NCI-H2227 treated with DMSO at 0.1 percent for 48 hours (cell line): ENCODE data around the gene ACTN1.

Experiments
- DNase-seq: peaks from one replicate; lab custom pipeline; 2025; lab: John Stamatoyannopoulos, UW

The ACTN1 gene

DNA sequence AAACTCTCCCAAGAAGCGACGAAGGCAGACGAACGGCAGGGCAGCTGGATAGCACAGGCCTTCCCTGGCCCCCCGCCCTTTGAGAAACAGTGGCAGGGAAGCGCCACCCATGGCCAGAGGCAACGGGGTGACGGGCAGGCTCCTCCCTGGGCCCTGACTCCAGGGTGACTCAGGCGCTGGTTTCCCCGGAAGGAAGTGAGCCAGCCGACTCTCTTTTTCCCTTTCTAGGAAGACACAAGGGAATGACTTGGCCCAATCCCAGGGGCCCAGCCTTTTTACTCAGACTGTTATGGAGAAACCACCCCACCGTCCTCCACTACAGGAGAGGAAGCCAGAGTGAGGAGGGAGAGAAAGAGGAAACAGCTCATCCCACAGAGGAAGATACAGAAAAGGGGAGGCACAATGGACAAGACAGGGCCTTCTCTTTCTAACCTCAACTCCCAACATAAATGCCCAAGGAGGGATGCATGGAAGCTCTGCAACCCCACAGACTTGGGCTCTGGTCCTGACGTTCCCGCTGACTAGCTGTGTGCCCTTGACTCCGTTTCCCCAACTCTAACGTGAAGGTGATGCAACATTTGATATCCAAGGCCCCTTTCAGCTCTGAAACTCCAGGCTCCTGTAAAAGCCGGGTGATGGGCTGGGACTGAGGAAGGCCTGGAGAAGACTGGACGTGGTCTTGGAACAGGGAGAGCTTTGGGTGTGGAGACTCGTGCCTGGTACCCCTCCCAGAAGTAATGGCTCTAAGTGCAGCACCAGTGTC, 27.9 kb downstream of the ACTN1 start:
- DNase-seq: no peak

DNA sequence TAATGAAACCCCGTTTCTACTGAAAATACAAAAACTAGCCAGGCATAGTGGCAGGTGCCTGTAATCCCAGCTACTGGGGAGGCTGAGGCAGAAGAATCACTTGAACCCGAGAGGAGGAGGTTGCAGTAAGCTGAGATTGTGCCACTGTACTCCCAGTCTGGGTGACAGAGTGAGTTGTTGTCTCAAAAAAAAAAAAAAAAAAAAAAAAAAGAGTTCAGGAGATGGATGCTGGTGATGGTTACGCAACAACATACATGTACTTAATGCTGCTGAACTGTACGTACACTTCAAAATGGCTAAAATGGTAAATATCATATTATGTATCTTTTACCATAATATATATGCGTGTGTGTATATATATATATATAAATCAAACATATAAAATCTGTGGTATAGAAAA, 29.0 kb downstream of the ACTN1 start:
- DNase-seq: no peak

DNA sequence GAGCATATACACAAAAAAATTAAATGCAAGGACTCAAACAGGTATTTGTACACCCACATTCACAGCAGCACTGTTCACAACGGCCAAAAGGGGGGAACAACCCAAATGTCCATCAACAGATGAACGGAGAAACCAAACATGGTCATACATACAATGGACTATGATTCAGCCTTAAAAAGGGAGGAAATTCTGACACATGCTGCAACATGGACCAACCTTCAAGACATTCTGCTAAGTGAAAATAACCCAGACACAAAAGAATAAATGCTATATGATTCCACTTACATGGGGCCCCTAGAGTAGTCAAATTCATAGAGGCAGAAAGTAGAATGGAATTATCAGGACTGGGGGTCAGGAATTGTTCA, 29.5 kb downstream of the ACTN1 start:
- no peak for DNase-seq

DNA sequence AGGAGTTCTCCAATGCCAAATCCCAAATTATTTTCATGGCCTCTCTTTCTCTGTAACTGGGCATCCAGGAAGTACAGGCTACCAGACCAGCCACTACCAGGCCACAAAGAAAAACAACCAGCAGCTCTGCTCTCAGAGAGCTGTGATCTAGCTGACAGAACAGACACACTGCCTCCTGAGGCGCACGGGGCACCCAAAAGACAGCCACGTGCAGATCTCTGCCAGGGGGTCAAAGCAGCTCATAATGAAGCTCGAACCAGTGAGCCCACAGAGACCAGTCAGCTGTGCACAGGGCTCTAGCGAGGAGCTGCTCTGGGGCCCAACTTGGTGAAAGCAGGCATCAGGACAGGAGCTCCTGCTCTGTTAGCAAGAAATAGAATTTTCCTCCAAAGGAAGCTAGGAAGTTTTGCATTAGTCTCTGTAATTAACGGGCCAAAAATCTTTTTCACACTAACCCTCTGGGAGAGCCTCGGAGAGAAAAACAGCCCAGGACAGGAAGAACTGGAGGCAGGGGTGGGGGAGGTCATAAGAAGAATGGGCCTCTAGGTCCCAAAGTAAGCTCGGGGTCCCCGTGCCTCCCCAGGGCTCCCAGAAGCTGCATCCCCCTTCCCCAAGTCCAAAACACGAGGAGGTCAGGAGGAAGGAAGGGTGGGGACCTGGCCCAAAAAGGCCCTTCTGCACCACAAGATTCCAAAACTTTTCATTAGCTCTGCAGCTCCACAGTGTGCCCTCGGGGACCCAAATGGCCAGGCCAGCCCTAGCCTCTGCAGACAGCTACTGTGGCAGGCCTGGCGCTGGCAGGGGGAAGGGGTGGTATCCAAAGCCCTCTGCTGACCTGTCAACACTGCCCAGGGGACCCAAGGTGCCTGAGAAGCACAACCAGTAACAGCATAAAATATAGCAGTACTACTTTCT, 30.2 kb downstream of the ACTN1 start:
- DNase-seq: no peak

DNA sequence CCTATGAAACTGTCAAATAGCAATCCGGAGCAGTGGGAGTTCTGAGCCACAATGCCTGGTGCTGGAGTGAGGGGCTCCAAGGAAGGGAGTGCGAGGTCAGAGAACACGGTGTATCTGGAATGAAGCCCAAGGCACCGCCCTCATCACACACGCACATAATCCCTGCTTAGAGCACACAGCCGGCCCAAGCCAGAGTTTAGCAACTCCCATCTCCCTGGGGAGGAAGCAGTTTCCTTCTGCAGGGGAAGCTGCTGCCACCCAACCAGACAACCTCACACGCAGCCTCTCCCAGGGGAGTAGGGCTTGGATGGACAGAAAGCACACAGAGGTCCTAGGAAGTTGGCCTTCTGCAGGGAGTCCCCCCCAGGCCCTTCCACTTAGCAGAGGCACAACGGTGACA, 31.3 kb downstream of the ACTN1 start:
- peak; percentile 12 for DNase-seq

DNA sequence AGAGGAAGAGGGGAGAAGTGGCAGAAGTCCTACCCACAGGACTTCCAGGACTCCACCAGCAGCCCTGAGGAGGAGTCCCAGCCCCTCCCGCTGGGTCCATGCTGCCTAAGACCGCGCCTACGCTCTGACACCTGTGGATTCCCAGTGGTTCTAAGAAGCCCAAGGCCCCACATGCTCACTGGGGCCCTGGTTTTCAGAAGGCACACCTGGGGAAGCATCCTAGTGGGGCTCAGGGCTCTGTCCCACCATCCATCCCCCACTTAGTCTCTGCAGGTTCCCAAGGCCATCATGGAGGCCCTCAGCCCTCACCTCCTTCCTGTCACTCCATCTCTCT, 32.6 kb downstream of the ACTN1 start:
- DNase-seq: no peak

DNA sequence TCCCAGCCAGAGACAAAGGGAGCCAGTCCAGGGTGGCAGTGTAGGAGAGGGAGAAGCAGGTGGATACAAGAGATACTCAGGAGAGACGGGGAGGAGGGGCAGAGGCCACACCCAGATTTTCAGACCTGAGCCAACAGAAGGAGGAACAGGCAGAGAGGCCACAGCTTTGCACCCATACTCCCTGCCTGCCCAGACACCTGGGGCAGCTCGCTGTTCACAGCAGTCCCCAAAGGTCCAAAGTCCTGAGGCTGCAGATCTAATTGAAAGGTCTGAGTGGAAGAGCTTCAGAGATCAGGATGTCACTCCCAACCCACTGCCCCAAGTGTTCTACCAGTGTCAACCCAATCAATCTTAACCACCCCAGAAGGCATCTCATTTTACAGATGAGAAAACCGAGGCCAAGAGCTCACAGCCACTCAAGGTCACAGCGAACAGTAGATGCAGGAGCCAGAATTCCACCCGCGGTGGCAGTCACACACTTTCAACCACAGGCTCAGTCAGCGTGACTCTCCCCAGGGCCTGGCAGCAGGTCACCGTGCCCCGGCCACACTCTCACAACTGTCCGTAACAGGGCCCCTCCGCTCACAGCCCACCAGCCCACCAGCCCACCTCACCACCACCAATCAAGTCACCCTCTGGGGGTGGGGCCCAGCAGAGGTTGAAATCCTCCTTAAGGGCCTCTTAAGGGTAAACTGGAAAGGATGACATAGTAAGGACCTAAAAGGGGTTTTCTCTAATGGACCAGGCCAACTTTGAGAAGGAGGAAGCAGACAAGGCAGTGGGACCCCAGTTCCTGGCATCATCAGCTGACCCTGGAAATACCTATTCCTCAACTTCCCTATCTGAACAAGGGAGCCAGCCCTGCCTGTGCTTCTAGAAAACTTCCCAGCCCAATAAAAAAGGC, 33.3 kb downstream of the ACTN1 start:
- DNase-seq: no peak

DNA sequence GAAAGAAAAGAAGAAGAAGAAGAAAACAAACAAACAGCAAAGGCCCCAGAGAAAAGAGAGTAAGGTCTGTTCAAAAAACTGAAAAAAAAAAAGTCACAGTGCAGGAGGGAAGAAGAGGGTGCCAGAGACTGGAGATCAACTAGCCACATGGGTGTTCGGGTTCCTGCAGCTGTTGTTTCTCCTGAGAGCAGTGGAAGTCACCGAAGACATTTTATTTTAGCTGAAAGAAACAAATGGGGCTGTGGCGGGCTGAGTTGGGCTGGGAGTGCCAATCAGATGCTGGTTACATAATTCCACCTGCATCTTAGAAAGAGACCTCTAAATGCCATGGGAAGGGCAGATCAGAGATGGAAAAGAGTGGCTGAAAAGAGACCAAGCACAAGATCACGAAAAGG, 33.9 kb downstream of the ACTN1 start:
- no peak for DNase-seq

DNA sequence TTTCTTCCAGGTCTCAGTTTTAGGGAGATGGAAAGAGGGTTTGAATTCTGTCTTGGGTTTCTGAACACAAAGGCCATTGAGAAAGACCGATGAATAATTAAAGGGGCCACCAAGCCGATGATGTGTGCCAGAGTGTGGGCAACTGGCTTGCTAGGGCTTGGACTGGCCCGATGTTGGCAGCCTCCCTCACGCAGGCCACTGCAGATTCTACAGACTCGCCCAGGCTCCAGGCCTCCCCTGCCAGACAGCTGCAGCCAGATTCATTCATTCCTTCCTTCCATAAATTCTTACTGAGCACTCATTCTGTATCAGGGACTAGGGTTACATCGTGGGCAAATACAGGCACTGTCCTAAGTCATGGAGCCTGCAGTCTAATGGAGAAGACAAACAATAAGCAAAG, 34.9 kb downstream of the ACTN1 start:
- DNase-seq: no peak

DNA sequence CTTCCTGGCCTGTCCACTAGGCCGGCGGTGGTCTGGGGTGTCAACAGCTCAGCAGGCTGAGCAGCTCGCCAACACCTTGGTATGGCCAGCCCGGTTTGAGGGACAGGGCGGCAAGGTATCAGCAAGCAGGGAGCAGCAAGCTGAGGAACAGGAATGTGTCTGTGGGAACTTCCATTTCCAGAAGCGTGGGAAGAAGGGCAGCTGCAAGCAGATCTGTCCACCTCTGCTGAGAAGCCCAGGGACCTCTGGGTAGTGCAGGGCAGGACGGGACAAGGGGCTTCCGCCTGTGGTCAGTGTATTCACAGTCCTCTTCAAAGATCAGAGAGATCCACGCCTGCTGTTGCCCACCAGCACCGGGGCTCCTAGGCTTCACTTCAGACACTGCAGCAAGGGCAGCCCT, 36.0 kb downstream of the ACTN1 start:
- DNase-seq: no peak

DNA sequence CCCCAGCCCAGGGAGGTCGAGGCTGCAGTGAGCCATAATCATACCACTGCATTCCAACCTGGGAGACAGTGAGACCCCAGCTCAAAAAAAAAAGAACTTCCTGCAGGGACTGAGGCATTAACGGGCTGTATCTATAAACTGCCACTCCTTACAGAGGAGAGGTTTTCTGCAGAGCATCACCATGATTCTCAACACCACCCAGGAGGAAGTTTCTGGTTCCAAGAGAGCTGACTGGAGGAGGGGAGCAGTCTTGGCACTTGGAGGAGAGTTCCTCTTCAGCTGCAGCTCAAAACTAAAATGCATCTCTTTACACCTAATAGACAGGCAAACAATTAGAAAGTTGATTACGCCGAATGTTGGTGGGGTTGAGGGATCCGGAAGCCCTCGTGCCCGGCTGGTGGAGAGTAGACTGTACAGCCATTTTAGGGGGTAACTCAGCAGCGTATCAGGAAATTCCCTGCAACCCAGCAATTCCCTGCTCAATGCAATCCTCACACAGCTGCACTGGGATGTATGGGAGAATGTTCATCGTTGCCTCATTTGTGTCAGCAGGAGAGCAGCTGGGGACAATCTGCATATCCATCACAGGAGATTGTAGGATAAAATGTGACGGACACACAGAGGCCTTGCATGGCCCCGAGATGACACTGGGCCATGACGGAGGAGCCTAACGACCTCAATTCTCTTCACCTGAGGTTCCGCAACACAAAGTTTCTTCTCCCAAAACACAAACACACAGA, 36.6 kb downstream of the ACTN1 start:
- no peak for DNase-seq

DNA sequence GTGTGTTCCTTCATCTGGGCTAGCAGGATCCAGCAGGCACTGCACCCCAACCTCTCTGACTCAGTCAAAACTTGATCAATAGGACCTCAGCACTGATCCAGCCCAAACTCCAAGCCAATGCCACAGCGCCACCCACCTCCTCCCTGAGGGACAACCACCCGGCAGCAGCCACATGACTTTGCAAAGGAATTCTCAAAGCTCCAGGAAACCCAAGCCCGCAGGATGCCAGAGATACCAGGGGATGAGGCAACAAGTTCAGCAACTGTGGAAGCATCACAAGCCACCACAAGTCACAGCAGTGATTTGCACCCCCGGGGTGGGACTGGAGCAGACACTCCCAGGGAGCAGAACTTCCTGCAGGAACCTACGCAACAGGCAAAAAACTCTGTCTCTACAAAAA, 37.3 kb downstream of the ACTN1 start:
- no peak for DNase-seq

DNA sequence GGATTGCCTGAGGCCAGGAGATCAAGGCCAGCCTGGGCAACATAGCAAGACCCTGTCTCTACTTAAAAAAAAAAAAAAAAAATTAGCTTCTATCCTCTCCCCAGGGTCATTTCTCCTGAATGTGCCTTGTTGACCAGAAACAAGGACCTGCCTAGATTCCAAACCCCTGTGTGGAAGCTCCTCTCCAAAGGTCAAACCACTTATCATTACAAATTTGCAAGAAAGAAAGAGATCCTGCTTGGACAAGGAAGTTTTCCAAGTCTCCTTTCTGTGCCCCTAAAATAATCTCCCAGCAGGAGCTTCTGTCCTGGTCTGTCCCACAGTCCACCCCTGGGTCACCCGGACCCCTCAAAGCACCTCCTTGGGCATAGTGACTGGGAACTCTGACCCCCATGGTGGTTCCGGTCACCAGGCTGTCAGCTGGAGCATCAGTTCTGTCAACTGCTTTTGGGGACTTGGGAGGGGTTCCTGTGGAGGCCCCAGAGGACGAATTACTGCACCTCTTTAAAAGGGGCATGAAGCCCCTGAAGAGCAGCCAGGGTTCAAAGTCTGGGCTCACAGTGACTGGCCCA, 38.4 kb downstream of the ACTN1 start:
- DNase-seq: no peak

DNA sequence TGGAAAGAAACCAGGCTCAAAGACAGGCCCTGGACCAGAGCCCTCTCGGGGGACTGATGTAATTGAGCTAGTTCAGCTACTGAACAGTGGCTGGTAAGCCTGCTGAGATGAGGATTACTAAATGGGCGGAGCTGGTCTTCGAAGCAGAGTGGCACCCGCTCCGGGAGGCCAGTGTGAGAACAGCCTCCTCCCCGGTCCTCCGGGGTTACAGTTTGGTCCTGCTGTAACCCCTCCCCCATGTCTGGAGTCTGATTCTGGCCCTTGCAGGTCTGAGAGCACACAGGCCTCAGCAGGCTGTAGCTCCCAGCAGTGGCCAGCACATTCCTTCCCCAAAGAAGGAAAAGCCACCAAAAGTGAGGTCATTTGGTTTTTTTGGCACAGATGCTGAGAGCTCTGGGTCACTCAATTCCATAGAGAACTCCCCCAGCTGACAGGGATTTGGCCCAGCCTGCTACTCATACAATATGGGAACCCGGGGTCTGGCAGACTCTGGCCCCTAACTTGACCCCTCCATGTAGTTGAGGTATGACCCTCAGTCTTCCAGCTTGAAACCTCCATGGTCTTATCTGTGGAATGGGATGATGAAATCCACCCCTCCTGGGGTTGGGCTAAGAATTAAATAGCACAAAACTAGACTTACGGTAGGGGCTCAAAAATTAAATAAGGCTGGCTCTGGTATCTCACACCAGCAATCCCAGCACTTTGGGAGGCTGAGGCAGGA, 39.0 kb downstream of the ACTN1 start:
- peak; percentile 56 for DNase-seq

DNA sequence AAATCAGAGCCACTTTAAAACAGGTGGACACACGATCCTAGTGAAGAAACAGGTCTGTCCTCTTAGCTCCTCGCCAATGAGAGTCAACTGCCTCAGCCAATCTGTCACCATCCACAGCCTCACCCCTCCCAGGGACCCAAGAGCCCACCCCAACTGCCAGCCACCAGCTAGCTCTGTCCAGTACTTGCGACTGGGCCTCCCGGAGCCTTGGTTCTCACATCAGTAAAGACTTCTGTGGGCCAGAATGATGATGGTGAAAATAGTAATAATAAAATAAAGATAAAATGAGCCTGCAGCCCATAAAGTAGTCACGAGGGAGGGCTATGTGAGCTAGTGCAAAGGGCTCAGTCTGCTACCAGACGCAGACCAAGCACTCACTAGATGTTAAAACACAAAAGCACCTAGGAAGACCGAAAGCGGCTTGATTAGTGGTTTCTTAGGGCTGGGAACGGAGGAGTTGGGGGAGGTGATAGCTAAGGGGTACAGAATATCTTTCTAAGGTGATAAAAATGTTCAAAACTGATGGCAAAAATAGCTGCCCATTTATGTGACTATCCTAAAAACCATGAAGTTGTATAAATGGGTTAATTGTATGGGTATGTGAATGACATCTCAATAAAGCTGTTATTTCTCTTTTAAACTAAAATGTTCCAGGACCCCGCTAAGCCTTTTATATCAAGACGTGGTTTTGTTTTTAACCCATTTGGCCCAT, 39.8 kb downstream of the ACTN1 start:
- DNase-seq: no peak

DNA sequence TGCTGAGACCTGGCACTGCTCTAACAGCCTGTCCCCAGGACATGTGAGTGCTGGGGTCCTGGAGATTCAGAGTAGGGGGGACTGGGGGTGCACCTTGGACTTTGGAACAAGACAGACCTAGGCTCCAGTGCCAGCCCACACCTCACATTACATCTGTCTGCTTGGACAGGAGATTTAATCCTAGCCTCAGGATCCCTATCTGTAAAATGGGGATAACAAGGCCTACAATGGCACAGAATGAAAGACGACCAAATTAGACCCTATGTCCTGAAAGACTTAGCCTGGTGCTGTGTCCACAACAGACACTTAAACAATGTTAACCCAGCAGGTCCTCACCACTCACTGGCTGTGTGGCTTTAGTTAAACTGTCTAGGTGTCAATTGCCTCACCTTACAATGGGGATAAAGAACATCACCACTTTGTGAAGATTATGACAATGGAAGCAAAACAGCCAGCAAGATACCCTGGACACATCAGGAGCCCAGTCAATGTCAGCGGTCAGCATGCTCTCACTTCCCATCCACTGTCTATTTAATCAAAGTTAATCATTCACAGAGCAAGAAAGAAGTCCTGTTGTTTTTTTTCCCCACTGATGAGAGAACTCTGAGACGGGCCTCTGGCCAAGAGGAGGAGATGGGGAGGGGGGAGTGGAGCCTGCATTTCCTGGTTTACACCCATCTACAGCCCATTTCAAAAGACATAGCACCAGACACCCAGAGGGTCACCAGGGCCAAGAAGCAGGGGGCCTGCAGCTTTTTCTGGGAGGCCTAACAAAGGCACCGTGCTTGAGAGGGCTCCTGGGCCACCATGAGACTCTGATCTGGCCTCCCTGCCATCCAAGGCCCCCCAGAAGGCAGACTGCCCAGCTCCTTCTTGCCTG, 40.6 kb downstream of the ACTN1 start:
- DNase-seq: no peak

DNA sequence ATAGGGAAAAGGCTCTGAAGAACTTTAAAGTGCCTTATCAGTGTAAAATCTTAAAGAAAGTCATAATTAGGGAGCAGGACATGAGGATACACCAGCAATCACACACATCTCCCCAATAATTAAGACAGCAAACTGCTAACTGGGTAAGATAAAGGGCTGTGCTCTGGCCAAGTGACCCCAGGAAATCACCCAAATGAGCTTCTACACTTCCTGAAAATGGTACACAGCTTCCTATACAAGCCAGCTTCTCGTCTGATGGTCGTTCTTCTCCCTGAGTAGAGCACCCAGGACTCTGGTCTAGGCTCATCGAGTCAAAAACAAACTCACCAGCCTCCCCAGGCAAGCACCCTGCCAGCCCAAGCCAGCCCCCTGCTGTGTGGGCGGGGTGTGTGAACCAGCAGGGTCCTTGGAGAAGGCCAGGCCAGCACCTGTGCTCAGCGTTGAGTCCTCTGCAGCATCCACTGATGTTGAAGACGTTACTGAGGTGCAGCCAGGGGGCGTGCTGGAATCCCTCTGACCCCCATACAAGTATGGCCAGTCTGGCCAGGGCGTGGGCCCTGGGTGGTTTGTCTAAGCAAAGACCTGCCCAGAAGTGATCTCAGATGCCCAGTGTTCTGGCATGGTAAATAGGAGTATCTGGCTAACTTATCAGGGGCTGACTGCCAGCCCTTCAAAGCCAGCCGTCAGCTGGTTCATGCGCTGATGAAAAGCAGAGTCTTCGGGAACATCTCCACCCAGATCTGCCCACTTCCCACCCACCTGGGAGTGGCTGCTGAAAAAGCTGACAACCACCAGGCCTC, 41.4 kb downstream of the ACTN1 start:
- DNase-seq: no peak

DNA sequence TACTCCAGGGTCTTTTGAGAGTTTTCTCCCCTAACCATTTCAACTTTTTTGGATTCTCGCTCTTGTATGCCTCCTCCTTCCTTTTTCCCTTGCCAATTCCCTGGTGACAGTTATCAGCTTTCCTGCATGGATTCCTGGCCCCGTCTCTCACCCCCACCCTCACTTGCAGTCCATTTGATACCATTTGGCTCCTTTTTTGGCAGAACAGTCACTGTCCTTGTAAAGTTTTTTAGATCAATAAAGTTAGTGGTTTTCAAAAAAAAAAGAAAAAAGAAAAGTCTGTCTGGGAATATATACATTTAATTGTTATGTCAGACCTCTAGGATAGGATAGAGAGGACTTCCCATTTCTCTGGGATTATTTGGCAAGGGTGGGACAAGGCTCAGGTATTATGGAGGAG, 42.1 kb downstream of the ACTN1 start:
- no peak for DNase-seq
